HG02763 (cell line): ENCODE data around the gene CEP43.

Source experiments
- ATAC-seq: cut with Tn5 transposase; IDR thresholded peaks from one replicate; pipeline ENCODE4 v1.9.1; 2021; ENCODE audit warnings: mild to moderate bottlenecking, moderate library complexity; ENCODE audit not compliant: unreplicated experiment

CEP43 gene

GRCh38 chr6:166999145-166999883 lies at the start of gene CEP43:
CEP43 (plus strand) TSS chr6:166999397; CDS start chr6:166999413, 16 bp downstream.
- peak; percentile 89 for ATAC-seq

- ATAC-seq: no peak
Observed at GRCh38 chr6:166949528-166950442, 49.4 kb upstream of the CEP43 start.

GRCh38 chr6:166950443-166950821 lies 48.8 kb upstream of the CEP43 start:
- ATAC-seq: peak; percentile 31

- ATAC-seq: peak; percentile 89
Observed at GRCh38 chr6:166950892-166951669, 48.1 kb upstream of the CEP43 start.

GRCh38 chr6:166951670-166952060 lies 47.5 kb upstream of the CEP43 start:
- ATAC-seq: no peak

GRCh38 chr6:166952121-166952520 lies 47.1 kb upstream of the CEP43 start:
- ATAC-seq: no peak

GRCh38 chr6:166952567-166953486 lies 46.4 kb upstream of the CEP43 start:
- no peak for ATAC-seq

GRCh38 chr6:166954118-166954713 lies 45.0 kb upstream of the CEP43 start:
- no peak for ATAC-seq

- ATAC-seq: no peak
Observed at GRCh38 chr6:166955121-166955864, 43.9 kb upstream of the CEP43 start.

GRCh38 chr6:166955865-166956443 lies 43.2 kb upstream of the CEP43 start:
- ATAC-seq: no peak

GRCh38 chr6:166956444-166957086 lies 42.6 kb upstream of the CEP43 start, which contains the start of gene RNASET2:
RNASET2 (minus strand) TSS chr6:166956550; CDS start chr6:166956182, 368 bp downstream.
- ATAC-seq: peak; percentile 59

GRCh38 chr6:166957087-166957804 lies 42.0 kb upstream of the CEP43 start:
- peak; percentile 42 for ATAC-seq

GRCh38 chr6:166957805-166958076 lies 41.5 kb upstream of the CEP43 start:
- no peak for ATAC-seq

GRCh38 chr6:166958926-166959861 lies 40.0 kb upstream of the CEP43 start:
- ATAC-seq: no peak

- ATAC-seq: no peak
Observed at GRCh38 chr6:166959911-166960608, 39.1 kb upstream of the CEP43 start.

- no peak for ATAC-seq
Observed at GRCh38 chr6:166960609-166960978, 38.6 kb upstream of the CEP43 start.
